HEK293 (cell line): ENCODE measurements around the gene EVI5.

ENCODE experiments used
- ATF2 ChIP-seq: fragments of 450-650 bp; formaldehyde crosslinking; IDR thresholded peaks from 2 replicates; pipeline ENCODE4 v1.5.1; 2016; ENCODE audit warnings: missing biosample characterization, missing genetic modification characterization, low read depth
- GLI2 ChIP-seq: fragments of 450-650 bp; formaldehyde crosslinking; IDR thresholded peaks from 2 replicates; pipeline ENCODE4; 2017; ENCODE audit warnings: missing biosample characterization, missing genetic modification characterization, low read depth, borderline replicate concordance
- GLIS2 ChIP-seq: fragments of 450-650 bp; formaldehyde crosslinking; IDR thresholded peaks from 2 replicates; pipeline ENCODE4 v1.5.1; 2016; ENCODE audit warnings: missing biosample characterization, missing genetic modification characterization
- HIC1 ChIP-seq: fragments of 450-650 bp; formaldehyde crosslinking; IDR thresholded peaks from 2 replicates; pipeline ENCODE4 v1.5.1; 2016; ENCODE audit warnings: missing biosample characterization, missing genetic modification characterization
- KLF10 ChIP-seq: fragments of 450-650 bp; IDR thresholded peaks from 2 replicates; pipeline ENCODE4 v1.5.1; 2018; ENCODE audit warnings: missing biosample characterization, mild to moderate bottlenecking, missing genetic modification characterization
- PRDM4 ChIP-seq: fragments of 450-650 bp; formaldehyde crosslinking; IDR thresholded peaks from 2 replicates; pipeline ENCODE4 v1.5.1; 2017; ENCODE audit warnings: missing biosample characterization, missing genetic modification characterization
- REST ChIP-seq: fragments of 450-650 bp; formaldehyde crosslinking; IDR thresholded peaks from 2 replicates; pipeline ENCODE4 v1.5.1; 2016; ENCODE audit warnings: missing biosample characterization, missing genetic modification characterization
- SALL2 ChIP-seq: fragments of 450-650 bp; formaldehyde crosslinking; IDR thresholded peaks from 2 replicates; pipeline ENCODE4 v1.5.0; 2017; ENCODE audit warnings: missing biosample characterization, mild to moderate bottlenecking, missing genetic modification characterization, borderline replicate concordance
- SCRT1 ChIP-seq: fragments of 450-650 bp; formaldehyde crosslinking; IDR thresholded peaks from 2 replicates; pipeline ENCODE4 v1.5.1; 2016; ENCODE audit warnings: missing biosample characterization, missing genetic modification characterization, borderline replicate concordance
- SP7 ChIP-seq: fragments of 450-650 bp; formaldehyde crosslinking; IDR thresholded peaks from 2 replicates; pipeline ENCODE4 v1.5.1; 2016; ENCODE audit warnings: missing biosample characterization, missing genetic modification characterization
- ZFP37 ChIP-seq: fragments of 450-650 bp; formaldehyde crosslinking; IDR thresholded peaks from 2 replicates; pipeline ENCODE4 v1.5.1; 2016; ENCODE audit warnings: missing biosample characterization, missing genetic modification characterization
- ZNF114 ChIP-seq: fragments of 450-650 bp; formaldehyde crosslinking; IDR thresholded peaks from 2 replicates; pipeline ENCODE4 v1.5.0; 2017; ENCODE audit warnings: missing biosample characterization, missing genetic modification characterization
- ZNF140 ChIP-seq: fragments of 450-650 bp; formaldehyde crosslinking; IDR thresholded peaks from 2 replicates; pipeline ENCODE4 v1.5.1; 2016; ENCODE audit warnings: missing biosample characterization, missing genetic modification characterization
- ZNF169 ChIP-seq: fragments of 450-650 bp; formaldehyde crosslinking; IDR thresholded peaks from 2 replicates; pipeline ENCODE4 v1.5.1; 2016; ENCODE audit warnings: missing biosample characterization, missing genetic modification characterization
- ZNF174 ChIP-seq: fragments of 450-650 bp; formaldehyde crosslinking; IDR thresholded peaks from 2 replicates; pipeline ENCODE4 v1.5.0; 2017; ENCODE audit warnings: missing biosample characterization, mild to moderate bottlenecking, missing genetic modification characterization
- ZNF19 ChIP-seq: fragments of 450-650 bp; formaldehyde crosslinking; IDR thresholded peaks from 2 replicates; pipeline ENCODE4; 2016; ENCODE audit warnings: missing biosample characterization, missing genetic modification characterization, low read depth
- ZNF211 ChIP-seq: fragments of 450-650 bp; formaldehyde crosslinking; IDR thresholded peaks from 2 replicates; pipeline ENCODE4 v1.5.1; 2016; ENCODE audit warnings: low read depth, missing biosample characterization, missing genetic modification characterization
- ZNF223 ChIP-seq: fragments of 450-650 bp; formaldehyde crosslinking; IDR thresholded peaks from 2 replicates; pipeline ENCODE4 v1.5.1; 2016; ENCODE audit warnings: missing biosample characterization, missing genetic modification characterization
- ZNF292 ChIP-seq: fragments of 450-650 bp; formaldehyde crosslinking; IDR thresholded peaks from 2 replicates; pipeline ENCODE4 v1.5.1; 2016; ENCODE audit warnings: low read depth, missing biosample characterization, missing genetic modification characterization, borderline replicate concordance
- ZNF311 ChIP-seq: fragments of 450-650 bp; formaldehyde crosslinking; IDR thresholded peaks from 2 replicates; pipeline ENCODE4 v1.5.1; 2017; ENCODE audit warnings: missing biosample characterization, missing genetic modification characterization, borderline replicate concordance
- ZNF341 ChIP-seq: fragments of 450-650 bp; formaldehyde crosslinking; IDR thresholded peaks from 2 replicates; pipeline ENCODE4; 2016; ENCODE audit warnings: low read depth, missing biosample characterization, missing genetic modification characterization
- ZNF37A ChIP-seq: fragments of 450-650 bp; IDR thresholded peaks from 2 replicates; pipeline ENCODE4 v1.5.1; 2018; ENCODE audit warnings: missing biosample characterization, missing genetic modification characterization
- ZNF394 ChIP-seq: fragments of 450-650 bp; formaldehyde crosslinking; IDR thresholded peaks from 2 replicates; pipeline ENCODE4 v1.5.1; 2016; ENCODE audit warnings: missing biosample characterization, missing genetic modification characterization, mild to moderate bottlenecking, moderate library complexity, borderline replicate concordance
- ZNF521 ChIP-seq: fragments of 450-650 bp; formaldehyde crosslinking; IDR thresholded peaks from 2 replicates; pipeline ENCODE4 v1.5.1; 2017; ENCODE audit warnings: missing biosample characterization, mild to moderate bottlenecking, missing genetic modification characterization
- ZNF561 ChIP-seq: fragments of 450-650 bp; IDR thresholded peaks from 2 replicates; pipeline ENCODE4 v1.5.1; 2018; ENCODE audit warnings: missing biosample characterization, missing genetic modification characterization, borderline replicate concordance
- ZNF610 ChIP-seq: fragments of 450-650 bp; formaldehyde crosslinking; IDR thresholded peaks from 2 replicates; pipeline ENCODE4 v1.5.1; 2016; ENCODE audit warnings: missing biosample characterization, missing genetic modification characterization, borderline replicate concordance
- ZNF626 ChIP-seq: fragments of 450-650 bp; sonication (Bioruptor Pico); formaldehyde crosslinking; IDR thresholded peaks from 2 replicates; pipeline ENCODE4 v1.5.1; 2018; ENCODE audit warnings: missing biosample characterization, missing genetic modification characterization, inconsistent platforms
- ZNF670 ChIP-seq: fragments of 450-650 bp; formaldehyde crosslinking; IDR thresholded peaks from 2 replicates; pipeline ENCODE4 v1.5.1; 2016; ENCODE audit warnings: missing biosample characterization, missing genetic modification characterization, low read depth
- ZNF76 ChIP-seq: fragments of 450-650 bp; formaldehyde crosslinking; IDR thresholded peaks from 2 replicates; pipeline ENCODE4; 2016; ENCODE audit warnings: low read depth, missing biosample characterization, missing genetic modification characterization, borderline replicate concordance
- ZXDB ChIP-seq: fragments of 450-650 bp; formaldehyde crosslinking; IDR thresholded peaks from 2 replicates; pipeline ENCODE4 v1.5.1; 2016; ENCODE audit warnings: missing biosample characterization, missing genetic modification characterization

Gene EVI5

GRCh38 chr1:92784639-92785500 is at the start of gene EVI5 (continued):
- TF ChIP-seq ATF2 (tag by site-specific recombination), result no peak
- no peak for TF ChIP-seq ZNF292
- TF ChIP-seq ZNF223, result no peak
- TF ChIP-seq ZNF114, result no peak
- TF ChIP-seq ZNF169 (tag by site-specific recombination), result no peak
- 0 out of 2 replicates have a peak, but pooled peaks have one; percentile 50 for TF ChIP-seq HIC1 (tag by site-specific recombination)
- no peak for TF ChIP-seq ZNF174
- TF ChIP-seq ZNF311, result no peak
- TF ChIP-seq PRDM4, result no peak
- TF ChIP-seq ZNF76 (tag by site-specific recombination), result peak; percentile 60; the same call in 1 of the 2 replicates
- no peak for TF ChIP-seq GLI2 (tag by site-specific recombination)
- TF ChIP-seq ZNF394 (tag by site-specific recombination), result no peak
- 0 out of 2 replicates have a peak, but pooled peaks have one; percentile 17 for TF ChIP-seq ZNF610 (tag by site-specific recombination)
- TF ChIP-seq ZNF140 (tag by site-specific recombination), result no peak
- TF ChIP-seq ZNF37A (tag by site-specific recombination), result no peak
- TF ChIP-seq ZFP37 (tag by site-specific recombination), result no peak
- peak; percentile 53; the same call in 1 of the 2 replicates for TF ChIP-seq ZNF561
- TF ChIP-seq ZNF19 (tag by site-specific recombination), result no peak
- TF ChIP-seq SALL2 (tag by site-specific recombination), result no peak
- 0 out of 2 replicates have a peak, but pooled peaks have one; percentile 25 for TF ChIP-seq GLIS2
- peak; percentile 18 for TF ChIP-seq SP7
- no peak for TF ChIP-seq SCRT1 (tag by site-specific recombination)
- TF ChIP-seq REST (tag by site-specific recombination), result no peak
- no peak for TF ChIP-seq ZNF341
- no peak for TF ChIP-seq ZNF521 (tag by site-specific recombination)
- TF ChIP-seq ZXDB (tag by site-specific recombination), result peak; percentile 86
- no peak for TF ChIP-seq ZNF670 (tag by site-specific recombination)
- TF ChIP-seq ZNF211, result no peak
- peak; percentile 92 for TF ChIP-seq KLF10 (tag by site-specific recombination)
- TF ChIP-seq ZNF626 (tag by site-specific recombination), result no peak; the same call in 1 of the 2 replicates
